OCI-LY7 (cell line): ENCODE results near the gene HSPB2. TPM values are rescaled to one million over a fixed set of nuclear protein-coding genes. Genes with fewer than 3 reads are reported as not detected.

Experiments
- BruUV-seq: library from RNA; stranded (reverse); fragments of 400-500 nt; replicated peaks from 2 replicates; lab custom pipeline; 2021; lab: Mats Ljungman, UMichigan
- CTCF ChIA-PET: fragments of 300-600 bp; sonication (Branson Sonifier 250); formaldehyde crosslinking; loops from one replicate; lab custom pipeline; 2022; ENCODE audit warnings: antibody characterized with exemption; ENCODE audit not compliant: unreplicated experiment; lab: Charles Lee
- POLR2A ChIA-PET: fragments of 300-600 bp; sonication (Branson Sonifier 250); formaldehyde crosslinking; loops from one replicate; lab custom pipeline; 2022; ENCODE audit warnings: antibody characterized with exemption; lab: Charles Lee
- DNase-seq: peaks from one replicate; pipeline ENCODE4 v3.0.0-alpha.2; 2015; ENCODE audit warnings: low spot score
- H2AFZ ChIP-seq: fragments of 200-600 bp; sonication (generic), shearing (Covaris generic); 2 replicates; pipeline ENCODE4 v1.6.1; 2014; ENCODE audit warnings: mild to moderate bottlenecking, antibody characterized with exemption, low read length, moderate library complexity
- H3K27ac ChIP-seq: fragments of 200-600 bp; sonication (generic); 2 replicates; pipeline ENCODE4 v1.5.1; 2014; ENCODE audit warnings: mixed run types, low read depth, mild to moderate bottlenecking, moderate library complexity, low read length, inconsistent platforms; ENCODE audit not compliant: poor library complexity, severe bottlenecking
- H3K36me3 ChIP-seq: fragments of 200-600 bp; sonication (generic); 2 replicates; pipeline ENCODE4 v1.6.1; 2014; ENCODE audit warnings: mild to moderate bottlenecking, antibody characterized with exemption, low read length, moderate library complexity, mixed read lengths; ENCODE audit not compliant: insufficient read depth
- H3K4me1 ChIP-seq: fragments of 200-600 bp; sonication (generic); 2 replicates; pipeline ENCODE4 v1.5.1; 2014; ENCODE audit warnings: mild to moderate bottlenecking, low read length; ENCODE audit not compliant: insufficient read depth, poor library complexity, severe bottlenecking
- H3K4me2 ChIP-seq: fragments of 200-600 bp; sonication (generic); 2 replicates; pipeline ENCODE4 v1.6.1; 2014; ENCODE audit warnings: mild to moderate bottlenecking, low read length
- H3K4me3 ChIP-seq: fragments of 200-600 bp; sonication (generic); 2 replicates; pipeline ENCODE4 v1.5.1; 2014; ENCODE audit warnings: mild to moderate bottlenecking, low read depth, low read length; ENCODE audit not compliant: poor library complexity, severe bottlenecking
- H3K79me2 ChIP-seq: fragments of 200-600 bp; sonication (generic); 2 replicates; pipeline ENCODE4 v1.6.1; 2016; ENCODE audit warnings: low read depth, mild to moderate bottlenecking, low read length, moderate library complexity, mixed read lengths; ENCODE audit not compliant: insufficient read depth
- H3K9me2 ChIP-seq: fragments of 200-600 bp; sonication (generic); 2 replicates; pipeline ENCODE4 v1.6.1; 2016; ENCODE audit warnings: mild to moderate bottlenecking, low read length, mixed read lengths; ENCODE audit not compliant: insufficient read depth
- H3K9me3 ChIP-seq: fragments of 200-600 bp; sonication (generic); 2 replicates; pipeline ENCODE4 v1.6.1; 2014; ENCODE audit warnings: mild to moderate bottlenecking, mixed run types, low read length, mixed read lengths
- H4K20me1 ChIP-seq: fragments of 200-600 bp; sonication (generic); 2 replicates; pipeline ENCODE4 v1.6.1; 2014; ENCODE audit warnings: mild to moderate bottlenecking, antibody characterized with exemption, low read length, moderate library complexity, mixed read lengths; ENCODE audit not compliant: insufficient read depth
- EZH2phosphoT487 ChIP-seq: fragments of 200-600 bp; sonication (generic); IDR thresholded peaks from 2 replicates; pipeline ENCODE4 v1.6.1; 2018; ENCODE audit warnings: low read depth, borderline replicate concordance, mild to moderate bottlenecking, mixed run types, antibody characterized with exemption, low read length, moderate library complexity, mixed read lengths
- intact Hi-C: fragments of 100-400 bp; cut with micrococcal nuclease; formaldehyde crosslinking; loops from one replicate; pipeline ENCODE4 v1.10.0; 2022; ENCODE audit not compliant: unreplicated experiment
- small RNA-seq: library from RNA; depleted of rRNA; stranded (forward); fragments of <200 nt; gene quantifications from one replicate; pipeline ENCODE3, GENCODE V24; 2014
- total RNA-seq, 2 experiments: library from RNA; depleted of rRNA in 1 of 2; stranded (reverse); fragments of >200 nt in 1 of 2; shearing (Covaris generic) in 1 of 2; gene quantifications; 2 replicates each; pipeline ENCODE4 v1.2.3, GENCODE V29; 2014 to 2022
- TF ChIP-seq, protein P1 (sequence below): fragments of 200-600 bp; sonication (generic); conservative IDR thresholded peaks from 2 replicates; pipeline ENCODE4 v1.5.1; 2014; ENCODE audit warnings: mild to moderate bottlenecking, antibody characterized with exemption, low read length, moderate library complexity, mixed read lengths

HSPB2 gene
- total RNA-seq, 2 experiments from 2014 or later, result not detected

DNA sequence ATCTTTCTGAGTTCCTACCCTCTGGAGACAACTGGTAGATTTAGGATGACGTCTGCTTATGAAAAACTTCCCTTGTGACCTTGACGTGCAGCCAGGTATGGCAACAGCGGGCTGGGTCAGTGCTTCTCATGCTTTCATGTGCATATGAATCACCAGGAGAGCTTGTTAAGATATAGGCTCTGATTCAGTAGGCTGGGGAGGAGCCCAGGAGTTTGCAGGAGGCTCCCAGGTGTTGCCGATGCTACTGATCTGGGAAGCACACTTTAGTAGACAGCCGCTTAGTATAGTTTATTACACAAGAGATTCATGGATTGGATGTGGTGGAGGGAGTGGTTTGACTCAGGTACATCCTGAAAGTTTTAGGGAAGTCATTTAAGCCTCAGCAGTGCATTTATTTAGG lies 48.4 kb downstream of the HSPB2 start:
- CTCF ChIA-PET, result interaction anchor here (0.6 kb wide), 1 partner anchor 19 kb away, joined by 3 read pairs; no protein-coding TSS in a partner anchor
- intact Hi-C loops, result no loop called here
- no peak overlapping the region for H2AFZ ChIP-seq

DNA sequence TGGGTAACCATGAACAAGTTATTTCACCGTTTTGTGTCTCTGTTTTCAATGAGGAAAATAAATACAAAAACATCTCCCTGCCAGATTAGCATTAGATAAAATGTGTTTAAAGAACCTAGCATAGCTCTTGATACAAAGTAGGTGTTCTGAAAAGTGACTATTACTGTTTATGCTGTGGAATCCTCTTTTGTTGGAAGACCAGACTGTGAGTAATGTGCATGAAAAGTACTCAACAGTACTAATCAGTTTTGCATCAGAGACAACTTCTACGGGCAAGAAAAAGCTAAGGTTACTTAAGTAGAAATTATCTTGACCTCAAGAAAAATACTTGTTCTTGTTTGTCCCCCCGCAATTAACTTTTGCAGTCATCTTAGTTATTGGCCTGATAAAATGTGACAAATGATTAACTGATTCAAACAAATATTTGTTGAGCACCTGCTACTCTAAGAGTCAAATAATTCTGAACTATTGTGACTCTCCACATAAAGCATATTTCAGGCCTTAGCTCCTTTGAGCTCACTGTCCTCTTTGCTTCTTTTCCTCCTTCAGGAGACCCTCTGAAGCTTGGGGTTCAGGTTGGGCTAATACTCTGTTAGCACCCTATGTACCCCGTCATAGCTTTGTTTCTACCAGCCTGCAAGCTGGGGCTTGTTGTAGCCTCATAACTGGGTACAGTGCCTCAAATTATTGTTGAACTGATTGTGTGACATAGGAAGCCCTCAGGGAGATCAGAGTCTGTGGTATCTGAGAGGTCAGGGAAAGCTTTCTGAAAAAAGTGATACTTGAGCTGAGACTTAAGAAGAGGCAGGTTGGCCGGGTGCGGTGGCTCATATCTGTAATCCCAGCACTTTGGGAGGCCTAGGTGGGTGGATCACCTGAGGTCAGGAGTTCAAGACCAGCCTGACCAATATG lies 49.1 kb downstream of the HSPB2 start:
- Histone ChIP-seq H3K36me3 (no peaks in the 10 kb centered on the region), H2AFZ (no peak overlapping the region), H4K20me1 (no peaks in the 10 kb centered on the region), H3K79me2 (no peaks in the 10 kb centered on the region), H3K9me2 (no peaks in the 10 kb centered on the region), H3K4me3 (no peak overlapping the region), H3K9me3 (no peaks in the 10 kb centered on the region), H3K27ac (no peak overlapping the region), H3K4me2 (no peak overlapping the region), H3K4me1 (no peaks in the 10 kb centered on the region)
- ChIA-PET POLR2A (interaction anchor here (0.9 to 1.6 kb wide), 5 partner anchors 8 to 32 kb away, joined by 3 to 5 read pairs (median 3); no protein-coding TSS in a partner anchor), CTCF (interaction anchor here (1.2 kb wide), 1 partner anchor 24 kb away, joined by 3 read pairs; no protein-coding TSS in a partner anchor)
- no peak for TF ChIP-seq EZH2phosphoT487
- TF ChIP-seq, protein P1, sequence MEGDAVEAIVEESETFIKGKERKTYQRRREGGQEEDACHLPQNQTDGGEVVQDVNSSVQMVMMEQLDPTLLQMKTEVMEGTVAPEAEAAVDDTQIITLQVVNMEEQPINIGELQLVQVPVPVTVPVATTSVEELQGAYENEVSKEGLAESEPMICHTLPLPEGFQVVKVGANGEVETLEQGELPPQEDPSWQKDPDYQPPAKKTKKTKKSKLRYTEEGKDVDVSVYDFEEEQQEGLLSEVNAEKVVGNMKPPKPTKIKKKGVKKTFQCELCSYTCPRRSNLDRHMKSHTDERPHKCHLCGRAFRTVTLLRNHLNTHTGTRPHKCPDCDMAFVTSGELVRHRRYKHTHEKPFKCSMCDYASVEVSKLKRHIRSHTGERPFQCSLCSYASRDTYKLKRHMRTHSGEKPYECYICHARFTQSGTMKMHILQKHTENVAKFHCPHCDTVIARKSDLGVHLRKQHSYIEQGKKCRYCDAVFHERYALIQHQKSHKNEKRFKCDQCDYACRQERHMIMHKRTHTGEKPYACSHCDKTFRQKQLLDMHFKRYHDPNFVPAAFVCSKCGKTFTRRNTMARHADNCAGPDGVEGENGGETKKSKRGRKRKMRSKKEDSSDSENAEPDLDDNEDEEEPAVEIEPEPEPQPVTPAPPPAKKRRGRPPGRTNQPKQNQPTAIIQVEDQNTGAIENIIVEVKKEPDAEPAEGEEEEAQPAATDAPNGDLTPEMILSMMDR, result no peak
- intact Hi-C loops, result no loop called here
- DNase-seq, result no peak
- BruUV-seq, result no TSS peak

More for the DNA sequence above, 48.4 kb downstream of the HSPB2 start:
- no peak for DNase-seq
- Histone ChIP-seq H3K36me3 (no peaks in the 10 kb centered on the region), H3K4me3 (no peak overlapping the region), H4K20me1 (no peaks in the 10 kb centered on the region), H3K79me2 (no peaks in the 10 kb centered on the region), H3K9me2 (no peaks in the 10 kb centered on the region), H3K27ac (no peak overlapping the region), H3K9me3 (no peaks in the 10 kb centered on the region), H3K4me1 (no peaks in the 10 kb centered on the region), H3K4me2 (no peak overlapping the region)
- no TSS peak for BruUV-seq
- no peak for TF ChIP-seq EZH2phosphoT487
- TF ChIP-seq, protein P1, result no peak
- POLR2A ChIA-PET, result interaction anchor here (0.6 to 1.6 kb wide), 3 partner anchors 8 to 25 kb away, joined by 3 to 5 read pairs (median 5); no protein-coding TSS in a partner anchor

Small RNAs within 50 kb of the gene (small RNA-seq; reads per million reads assigned to genes)
- gene C11orf52, result not detected
- not detected for gene GNG5P3
- not detected for gene RNA5SP351
- gene RPL37AP8, result 0.36 reads per million

Other genes starting within 250 kb of the HSPB2 start
- 30.2 and 50.6 TPM in 2 replicates for gene PPP2R1B, start 146.3 kb upstream of the HSPB2 start, total RNA-seq (2014; rRNA removed; shearing (Covaris generic))
- 81.5 and 84.2 TPM in 2 replicates for gene PPP2R1B, start 146.3 kb upstream of the HSPB2 start, total RNA-seq (2022)
- gene ALG9, start 41.2 kb upstream of the HSPB2 start, total RNA-seq (2014; rRNA removed; shearing (Covaris generic)), result 13.8 and 16.8 TPM in 2 replicates
- 21.6 and 23.0 TPM in 2 replicates for gene ALG9, start 41.2 kb upstream of the HSPB2 start, total RNA-seq (2022)
- 4.2 and 6.2 TPM in 2 replicates for gene FDXACB1, start 33.6 kb upstream of the HSPB2 start, total RNA-seq (2014; rRNA removed; shearing (Covaris generic))
- gene FDXACB1, start 33.6 kb upstream of the HSPB2 start, total RNA-seq (2022), result 5.3 and 5.8 TPM in 2 replicates
- 14.8 and 17.3 TPM in 2 replicates for gene CFAP68, start 33.2 kb upstream of the HSPB2 start, total RNA-seq (2014; rRNA removed; shearing (Covaris generic))
- gene CFAP68, start 33.2 kb upstream of the HSPB2 start, total RNA-seq (2022), result 18.8 and 22.4 TPM in 2 replicates
- gene CRYAB, start 964 bp upstream of the HSPB2 start, total RNA-seq (2014; rRNA removed; shearing (Covaris generic)), result not detected in 2 replicates
- not detected in 2 replicates for gene CRYAB, start 964 bp upstream of the HSPB2 start, total RNA-seq (2022)
- not detected in 2 replicates for gene C11orf52, start 6.2 kb downstream of the HSPB2 start, total RNA-seq (2014; rRNA removed; shearing (Covaris generic))
- not detected in 2 replicates for gene C11orf52, start 6.2 kb downstream of the HSPB2 start, total RNA-seq (2022)
- gene DIXDC1, start 24.6 kb downstream of the HSPB2 start, total RNA-seq (2014; rRNA removed; shearing (Covaris generic)), result 5.5 and 6.9 TPM in 2 replicates
- 5.5 and 7.3 TPM in 2 replicates for gene DIXDC1, start 24.6 kb downstream of the HSPB2 start, total RNA-seq (2022)
- 34.5 and 42.0 TPM in 2 replicates for gene DLAT, start 112.7 kb downstream of the HSPB2 start, total RNA-seq (2014; rRNA removed; shearing (Covaris generic))
- gene DLAT, start 112.7 kb downstream of the HSPB2 start, total RNA-seq (2022), result 46.0 and 54.1 TPM in 2 replicates
- gene PIH1D2, start 161.3 kb downstream of the HSPB2 start, total RNA-seq (2014; rRNA removed; shearing (Covaris generic)), result 0.95 and 1.3 TPM in 2 replicates
- gene PIH1D2, start 161.3 kb downstream of the HSPB2 start, total RNA-seq (2022), result 0.61 and 2.6 TPM in 2 replicates
- 21.3 and 39.6 TPM in 2 replicates for gene NKAPD1, start 161.6 kb downstream of the HSPB2 start, total RNA-seq (2014; rRNA removed; shearing (Covaris generic))
- 30.7 and 31.1 TPM in 2 replicates for gene NKAPD1, start 161.6 kb downstream of the HSPB2 start, total RNA-seq (2022)
- 71.3 and 94.3 TPM in 2 replicates for gene TIMM8B, start 174.0 kb downstream of the HSPB2 start, total RNA-seq (2014; rRNA removed; shearing (Covaris generic))
- 41.3 and 58.2 TPM in 2 replicates for gene TIMM8B, start 174.0 kb downstream of the HSPB2 start, total RNA-seq (2022)
- 43.5 and 58.8 TPM in 2 replicates for gene SDHD, start 174.1 kb downstream of the HSPB2 start, total RNA-seq (2014; rRNA removed; shearing (Covaris generic))
- gene SDHD, start 174.1 kb downstream of the HSPB2 start, total RNA-seq (2022), result 77.1 and 85.6 TPM in 2 replicates